Activated CD4-positive, alpha-beta T cell treated with anti-CD3 and anti-CD28 coated beads, Interleukin-10, Interleukin-2, amounts not matched to agents 100 ng/mL and 50 ng/mL, durations not matched to agents 16 hours and 8 hours (primary cell): ENCODE data around the gene C1orf167.
"Not testable (repeated sequence)": the region's sequence is repeated elsewhere in the genome, so short reads cannot be mapped to it uniquely, and the experiment has no call there.

Experiments
- DNase-seq: peaks from one replicate; pipeline ENCODE4 v3.0.0-alpha.2; 2020

C1orf167 gene

GRCh38 chr1:11803924-11804665 is 42.1 kb downstream of the C1orf167 start:
- not testable (repeated sequence) for DNase-seq

DNA sequence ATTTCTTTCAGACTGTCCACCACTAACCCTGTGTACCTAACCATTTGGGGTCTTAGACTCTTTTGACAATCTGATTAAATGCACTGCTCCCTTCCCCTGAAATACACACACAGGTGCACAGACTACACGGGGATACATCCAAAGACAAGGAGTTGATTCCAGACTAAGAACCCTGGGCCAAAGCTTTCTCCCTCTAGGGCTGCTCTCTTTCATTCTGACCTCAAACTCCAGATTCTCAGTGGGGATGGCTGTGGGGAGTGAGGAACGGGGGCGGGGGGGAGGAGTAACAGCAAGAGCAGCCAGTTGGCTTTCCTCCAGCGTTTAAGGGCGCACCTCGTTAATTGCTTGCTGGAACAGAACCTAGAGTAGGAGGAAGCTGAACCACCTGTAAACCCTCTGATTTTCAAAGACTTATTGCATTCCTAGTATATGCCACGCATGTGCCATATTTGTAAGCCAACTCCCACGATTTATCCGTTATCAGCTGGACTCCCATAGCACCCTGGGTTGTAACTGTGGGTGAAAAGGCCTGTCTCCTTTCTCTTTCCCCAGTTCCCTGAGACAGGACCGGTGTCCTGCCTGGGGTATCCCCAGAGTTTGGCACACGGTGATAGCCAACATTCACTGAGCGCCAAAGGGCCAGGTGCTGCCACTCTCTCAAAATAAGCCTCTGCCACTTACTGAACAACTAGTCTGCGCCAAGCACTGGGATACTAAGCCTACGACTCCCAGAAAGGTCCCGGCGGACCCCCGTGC is 42.9 kb downstream of the C1orf167 start:
- peak; percentile 20 for DNase-seq

DNA sequence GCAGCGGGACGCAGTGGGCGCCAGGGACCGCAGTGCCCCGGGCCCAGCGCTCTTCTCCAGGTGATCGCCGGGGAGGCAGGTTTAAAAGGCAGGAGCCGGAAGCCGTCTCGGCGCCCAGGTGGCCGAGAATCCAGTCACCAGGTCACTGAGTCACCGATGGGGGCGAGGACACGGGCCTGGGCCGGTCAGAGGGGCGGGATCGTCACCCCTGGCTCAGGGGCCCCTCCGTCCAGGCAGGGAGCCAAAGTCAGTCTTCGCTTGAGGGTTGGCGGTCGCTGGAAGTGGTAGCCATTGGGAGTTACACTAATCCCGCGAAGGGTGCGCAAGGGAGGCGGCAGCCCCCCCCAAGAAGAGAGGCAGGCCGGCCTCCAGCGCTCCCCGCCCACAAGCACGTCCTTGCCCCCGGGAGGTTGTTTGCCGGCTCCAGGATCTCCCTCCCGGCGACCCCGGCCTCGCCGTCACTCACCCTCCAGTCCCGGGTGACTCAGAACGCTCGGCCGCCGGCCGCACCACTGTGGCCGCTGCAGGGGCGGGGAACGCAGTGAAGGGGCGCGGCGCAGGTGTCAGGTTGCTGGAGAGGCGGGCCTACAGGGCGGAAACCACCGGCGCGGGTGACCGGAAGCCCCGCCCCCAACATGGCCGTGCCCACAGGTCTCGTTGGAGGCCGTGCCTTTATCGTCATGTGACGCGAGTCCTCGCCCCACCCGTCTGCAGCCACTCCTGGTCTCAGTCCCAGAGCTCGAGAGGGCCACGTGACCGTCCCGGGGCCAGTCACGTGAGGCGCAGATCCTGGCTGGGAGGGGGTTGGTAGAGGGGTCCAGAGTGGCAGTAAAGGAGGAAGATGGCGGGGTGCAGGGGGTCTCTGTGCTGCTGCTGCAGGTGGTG is 43.7 kb downstream of the C1orf167 start, which contains the start of the genes CLCN6 and MTHFR:
TSS of gene CLCN6 (plus strand) at position 770 of the 885 bp plus-strand sequence. CDS start at position 842, 72 bp downstream.
TSS of gene MTHFR (minus strand) at position 543 of the 885 bp plus-strand sequence. CDS start 2,848 bp downstream, outside the sequence.
- DNase-seq = peak; percentile 100

- DNase-seq = peak; percentile 25
Observed at GRCh38 chr1:11806307-11806936, 44.4 kb downstream of the C1orf167 start.

DNA sequence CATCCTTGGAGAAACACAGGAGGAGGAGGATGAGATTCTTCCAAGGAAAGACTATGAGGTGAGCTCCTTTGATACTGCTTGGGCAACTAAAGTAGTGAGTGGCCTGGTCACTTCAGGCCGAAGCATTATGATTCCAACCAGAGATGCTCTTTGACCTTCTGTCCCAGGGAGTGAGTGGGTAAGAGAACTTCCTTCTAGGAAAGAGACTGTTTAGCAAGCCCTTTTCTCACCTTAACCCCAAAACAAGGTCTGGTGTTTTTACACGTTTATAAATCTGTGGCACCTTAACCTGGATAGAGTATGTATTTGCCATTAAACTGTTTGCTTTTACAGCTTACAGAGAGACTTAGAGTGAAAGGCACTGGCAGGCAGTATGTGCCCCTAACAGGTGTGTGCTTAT is 45.1 kb downstream of the C1orf167 start:
- no peak for DNase-seq

DNA sequence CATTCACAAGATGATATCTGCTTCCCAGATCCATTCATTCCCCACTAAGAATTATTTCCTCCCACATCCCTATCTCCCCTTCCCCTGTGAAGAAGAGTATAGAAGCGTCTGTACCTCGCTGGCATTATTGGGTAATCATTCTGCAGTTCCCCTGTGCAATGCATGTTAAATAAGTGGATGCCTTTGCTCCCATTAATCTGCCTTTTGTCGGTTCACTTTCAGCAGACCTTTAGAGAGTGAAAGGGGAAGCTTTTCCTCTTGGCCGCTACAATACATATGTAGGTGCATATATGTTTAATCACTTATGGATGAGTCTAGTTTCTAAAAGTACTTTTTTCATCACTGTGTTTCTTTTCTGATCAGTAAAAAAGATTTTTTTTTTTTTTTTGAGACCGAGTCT is 51.0 kb downstream of the C1orf167 start:
- no peak for DNase-seq

DNA sequence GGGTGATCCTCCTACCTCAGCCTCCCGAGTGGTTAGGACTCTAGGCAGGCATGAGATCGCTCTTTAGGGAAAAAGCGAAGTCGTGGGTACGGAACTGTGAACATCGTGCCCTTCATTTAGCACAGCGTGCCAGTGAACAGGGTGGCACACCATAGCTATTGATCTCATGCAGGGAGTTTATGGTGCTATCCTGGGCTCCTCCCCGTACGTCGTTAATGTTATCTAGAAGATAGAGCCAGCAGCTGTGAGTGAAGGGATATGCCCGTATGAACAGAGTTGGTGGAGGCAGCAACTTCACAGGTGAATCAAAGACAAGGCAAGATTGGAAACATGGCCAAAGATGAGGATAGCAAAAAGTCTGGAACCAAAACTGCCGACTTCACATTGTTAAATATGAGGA is 55.2 kb downstream of the C1orf167 start:
- DNase-seq = no peak

GRCh38 chr1:11822091-11822490 is 60.1 kb downstream of the C1orf167 start:
- DNase-seq = no peak

GRCh38 chr1:11823366-11824137 is 61.6 kb downstream of the C1orf167 start:
- no peak for DNase-seq

DNA sequence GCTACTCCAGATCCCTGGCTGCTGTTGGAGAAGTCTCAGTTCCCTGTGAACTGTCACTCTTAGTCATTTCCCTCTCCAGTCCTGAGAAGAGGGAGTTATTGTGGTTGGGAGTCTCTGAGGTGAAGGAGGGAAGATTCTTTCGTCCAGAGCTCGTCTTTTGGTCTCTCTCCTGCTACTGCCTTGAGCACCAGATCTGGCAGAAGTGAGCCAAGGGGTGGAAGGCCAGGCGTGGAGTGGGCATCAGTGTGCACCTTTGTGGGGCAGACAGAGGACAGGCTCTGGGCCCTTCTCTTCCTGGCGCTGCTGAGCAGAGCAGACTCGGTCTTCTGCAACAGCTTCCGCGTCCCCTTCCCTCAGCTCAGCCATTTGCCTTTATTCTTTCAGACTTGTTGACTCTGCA is 63.1 kb downstream of the C1orf167 start:
- DNase-seq = no peak

GRCh38 chr1:11826946-11827345 is 65.0 kb downstream of the C1orf167 start:
- no peak for DNase-seq

GRCh38 chr1:11828511-11828910 is 66.5 kb downstream of the C1orf167 start:
- DNase-seq = no peak

DNA sequence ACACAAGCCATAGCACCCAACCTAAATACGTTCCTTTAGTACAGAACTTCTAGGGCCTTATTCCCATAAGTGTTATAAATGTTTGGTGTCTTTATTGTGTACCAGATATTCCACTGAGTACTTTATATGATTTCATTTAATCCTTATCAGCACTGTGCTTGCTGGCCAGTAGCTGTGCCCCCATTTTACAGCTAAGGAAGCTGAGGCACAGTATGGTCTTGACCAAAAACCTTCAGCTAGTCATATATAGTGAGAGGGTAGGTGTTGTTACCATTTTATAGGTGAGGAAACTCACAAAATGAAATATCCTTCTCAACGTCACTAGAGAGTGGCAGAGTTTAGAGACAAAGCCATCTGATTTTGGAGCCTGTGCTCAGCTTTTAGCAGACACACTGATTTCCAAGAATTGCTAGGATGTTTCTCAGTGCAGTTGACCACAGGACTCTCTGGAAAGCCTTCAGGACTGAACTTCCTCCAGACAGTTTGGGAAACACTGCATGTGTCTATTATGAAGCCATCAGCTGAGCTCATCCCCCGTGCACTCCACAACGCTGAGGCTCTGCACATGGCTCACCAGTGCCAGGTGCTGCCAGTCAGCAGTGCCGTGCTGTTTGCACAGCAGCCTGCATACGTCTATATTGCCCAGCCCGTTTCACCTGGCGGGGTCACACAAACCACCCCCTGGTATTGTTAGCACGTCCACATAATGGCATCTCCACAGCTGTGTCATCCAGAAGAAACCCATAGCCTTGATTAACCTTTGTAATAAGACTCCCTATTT is 70.1 kb downstream of the C1orf167 start:
- no peak for DNase-seq

DNA sequence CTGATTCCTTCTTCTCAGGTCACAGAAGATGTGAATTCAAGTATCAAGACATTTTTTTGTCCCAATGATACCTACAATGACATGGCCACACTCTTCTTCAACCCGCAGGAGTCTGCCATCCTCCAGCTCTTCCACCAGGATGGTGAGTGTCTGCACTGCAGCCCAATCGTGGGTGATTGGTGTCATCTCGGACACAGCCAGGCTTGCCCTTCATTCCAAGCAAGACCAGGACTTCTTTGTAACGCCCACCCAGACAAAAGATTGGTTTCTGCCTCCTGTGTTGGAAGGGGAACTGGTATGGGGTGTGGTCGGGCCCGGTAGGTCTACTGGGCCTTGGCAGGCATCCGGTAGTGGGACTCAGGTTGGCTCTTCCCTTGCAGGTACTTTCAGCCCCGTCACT is 71.5 kb downstream of the C1orf167 start:
- no peak for DNase-seq

- no peak for DNase-seq
Observed at GRCh38 chr1:11833900-11834299, 71.9 kb downstream of the C1orf167 start.

DNA sequence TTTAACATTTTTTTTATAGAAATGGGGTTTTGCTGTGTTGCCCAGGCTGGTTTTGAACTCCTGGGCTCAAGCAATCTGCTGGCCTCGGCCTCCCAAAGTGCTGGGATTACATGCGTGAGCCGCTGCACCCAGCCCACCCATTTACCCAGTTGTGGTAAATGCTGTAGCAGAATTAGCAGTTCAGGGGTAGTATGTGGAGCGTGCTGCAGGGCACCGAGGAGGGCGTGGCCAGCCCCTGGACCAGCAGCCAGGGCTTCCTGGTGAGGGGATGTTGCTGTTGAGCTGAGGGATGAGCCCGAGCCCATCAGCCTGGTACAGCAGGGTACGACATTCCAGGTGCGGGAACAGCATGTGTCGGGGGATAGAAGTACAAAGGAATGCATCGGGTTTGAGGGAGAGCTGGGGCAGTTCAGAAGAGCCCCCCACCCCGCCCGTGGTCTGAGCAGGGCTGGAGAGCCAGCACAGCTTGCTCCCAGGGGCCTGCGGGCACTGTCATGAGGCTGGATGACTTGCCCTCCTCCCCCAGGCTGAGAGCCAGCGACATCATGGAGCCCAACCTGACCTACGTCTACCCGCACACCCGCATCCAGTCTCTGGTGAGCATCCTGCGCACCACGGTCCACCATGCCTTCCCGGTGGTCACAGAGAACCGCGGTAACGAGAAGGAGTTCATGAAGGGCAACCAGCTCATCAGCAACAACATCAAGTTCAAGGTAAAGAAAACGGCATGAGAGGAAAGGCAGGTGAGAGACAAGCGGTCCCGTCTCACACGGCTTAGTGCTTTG is 73.6 kb downstream of the C1orf167 start:
- DNase-seq = no peak

DNA sequence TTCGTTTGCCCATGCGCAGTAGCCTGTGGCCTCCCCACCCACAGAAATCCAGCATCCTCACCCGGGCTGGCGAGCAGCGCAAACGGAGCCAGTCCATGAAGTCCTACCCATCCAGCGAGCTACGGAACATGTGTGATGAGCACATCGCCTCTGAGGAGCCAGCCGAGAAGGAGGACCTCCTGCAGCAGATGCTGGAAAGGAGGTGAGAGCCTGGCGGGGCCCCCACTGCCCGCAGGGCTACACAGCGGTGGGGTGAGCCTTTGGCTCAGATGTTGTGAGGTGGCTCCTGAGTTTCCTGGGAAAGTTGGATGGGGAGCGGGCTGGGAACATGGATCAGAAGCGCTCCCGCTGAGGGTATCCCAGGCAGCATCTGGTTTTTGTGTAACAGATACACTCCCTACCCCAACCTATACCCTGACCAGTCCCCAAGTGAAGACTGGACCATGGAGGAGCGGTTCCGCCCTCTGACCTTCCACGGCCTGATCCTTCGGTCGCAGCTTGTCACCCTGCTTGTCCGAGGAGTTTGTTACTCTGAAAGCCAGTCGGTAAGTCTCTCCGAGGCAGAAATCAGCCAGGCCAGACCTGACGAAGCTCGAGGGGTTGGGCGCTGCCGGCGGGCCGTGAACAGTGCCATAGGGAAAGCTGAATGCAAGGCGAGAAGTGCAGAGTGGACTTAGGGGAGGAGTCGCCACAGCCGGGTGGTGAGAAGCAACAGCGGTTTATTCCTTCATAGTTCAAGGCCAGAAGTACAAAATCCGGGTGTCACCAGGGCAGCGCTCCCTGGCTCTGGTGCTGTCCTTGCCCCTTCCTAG is 75.2 kb downstream of the C1orf167 start:
- DNase-seq = no peak

DNA sequence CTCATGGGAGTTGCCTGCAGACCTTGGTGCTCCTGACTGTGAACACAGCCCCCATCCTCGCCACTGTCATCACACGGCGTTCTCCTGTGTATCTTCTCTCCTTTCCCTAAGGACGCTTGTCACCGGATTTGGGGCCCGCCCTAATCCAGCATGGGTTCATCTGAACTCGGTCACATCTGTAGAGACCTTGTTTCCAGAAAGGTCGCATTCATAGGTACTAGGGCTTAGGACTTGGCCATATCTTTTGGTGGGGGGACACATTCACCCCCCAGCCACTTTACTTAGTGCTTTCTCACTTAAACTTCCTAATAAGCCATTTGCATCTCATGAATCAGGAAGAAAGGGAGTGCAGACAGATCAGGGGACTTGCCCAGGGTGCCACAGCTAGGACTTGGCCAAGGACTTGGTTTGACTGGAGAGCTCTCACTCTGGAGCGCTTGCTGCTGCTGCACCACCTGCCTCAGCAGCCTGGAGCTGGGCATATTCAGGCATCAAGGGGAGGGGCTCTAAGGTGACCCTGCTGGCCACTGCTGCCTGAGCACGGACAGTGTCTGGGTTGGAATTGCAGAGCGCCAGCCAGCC is 75.9 kb downstream of the C1orf167 start:
- DNase-seq = no peak
